Liver (tissue), 9 donors: ENCODE measurements around the gene NOP16. TPM values are rescaled to one million over a fixed set of nuclear protein-coding genes. Genes with fewer than 3 reads are reported as not detected.

ENCODE experiments used
- DNase-seq: peaks from one replicate; pipeline ENCODE4 v3.0.0-alpha.2; 2017; ENCODE audit warnings: low spot score
- H3K27ac ChIP-seq, 2 donors: one replicate each; pipeline ENCODE4 v1.7.0; 2013; ENCODE audit warnings: inconsistent platforms in 2 of 2, low read length in 2 of 2, control low read depth in 1 of 2, low read depth in 1 of 2, mild to moderate bottlenecking in 1 of 2
- H3K27me3 ChIP-seq, 4 donors: one replicate each; pipeline versions ENCODE4 v1.6.1 to v1.7.0; 2013; ENCODE audit warnings: low read length in 3 of 4, inconsistent platforms in 1 of 4, mild to moderate bottlenecking in 1 of 4, moderate library complexity in 1 of 4; ENCODE audit not compliant: control insufficient read depth in 4 of 4, insufficient read depth in 4 of 4
- H3K36me3 ChIP-seq, 4 donors: one replicate each; pipeline versions ENCODE4 v1.6.1 to v1.7.0; 2013; ENCODE audit warnings: low read length in 3 of 4, mild to moderate bottlenecking in 3 of 4, low read depth in 1 of 4, moderate library complexity in 1 of 4; ENCODE audit not compliant: control insufficient read depth in 4 of 4, insufficient read depth in 3 of 4
- H3K4me1 ChIP-seq, 4 donors: one replicate each; pipeline versions ENCODE4 v1.6.1 to v1.7.0; 2013; ENCODE audit warnings: low read length in 3 of 4, mild to moderate bottlenecking in 3 of 4, moderate library complexity in 1 of 4; ENCODE audit not compliant: control insufficient read depth in 4 of 4, insufficient read depth in 4 of 4
- H3K4me3 ChIP-seq, 3 donors: one replicate each; pipeline versions ENCODE4 v1.6.1 to v1.7.0; 2013; ENCODE audit warnings: low read length in 3 of 3, control low read depth in 1 of 3, low read depth in 1 of 3, mild to moderate bottlenecking in 1 of 3
- H3K9ac ChIP-seq, 2 donors: one replicate each; pipeline ENCODE4 v1.7.0; 2013; ENCODE audit warnings: low read length in 2 of 2, mild to moderate bottlenecking in 2 of 2, moderate library complexity in 2 of 2, control low read depth in 1 of 2, low read depth in 1 of 2
- H3K9me3 ChIP-seq, 4 donors: one replicate each; pipeline versions ENCODE4 v1.6.1 to v1.7.0; 2013; ENCODE audit warnings: low read length in 3 of 4; ENCODE audit not compliant: control insufficient read depth in 4 of 4
- ATF3 ChIP-seq: IDR thresholded peaks from 2 replicates; pipeline ENCODE4 v1.6.1; 2016; ENCODE audit warnings: antibody characterized with exemption
- EGR1 ChIP-seq, 2 donors: IDR thresholded peaks; 2 replicates each; pipeline ENCODE4 v1.6.1; 2016 to 2018; ENCODE audit warnings: antibody characterized with exemption in 2 of 2, low read depth in 2 of 2
- FOXA1 ChIP-seq: IDR thresholded peaks from 2 replicates; pipeline ENCODE4 v1.6.1; 2016; ENCODE audit warnings: antibody characterized with exemption
- FOXA2 ChIP-seq: IDR thresholded peaks from 2 replicates; pipeline ENCODE4 v1.6.1; 2016; ENCODE audit warnings: antibody characterized with exemption
- GABPA ChIP-seq, 2 donors: IDR thresholded peaks in 1 of 2; conservative IDR thresholded peaks in 1 of 2; 2 replicates each; pipeline ENCODE4 v1.6.1; 2016; ENCODE audit warnings: antibody characterized with exemption in 2 of 2, mild to moderate bottlenecking in 1 of 2, moderate library complexity in 1 of 2
- HNF4A ChIP-seq, 2 donors: conservative IDR thresholded peaks; 2 replicates each; pipeline ENCODE4 v1.6.1; 2016; ENCODE audit warnings: antibody characterized with exemption in 2 of 2, mild to moderate bottlenecking in 2 of 2
- HNF4G ChIP-seq: IDR thresholded peaks from 2 replicates; pipeline ENCODE4 v1.6.1; 2016; ENCODE audit warnings: antibody characterized with exemption
- MAX ChIP-seq: IDR thresholded peaks from 2 replicates; pipeline ENCODE4 v1.6.1; 2016; ENCODE audit warnings: antibody characterized with exemption
- NR2F2 ChIP-seq: IDR thresholded peaks from 2 replicates; pipeline ENCODE4 v1.6.1; 2016; ENCODE audit warnings: antibody characterized with exemption
- RAD21 ChIP-seq, 2 donors: IDR thresholded peaks; 2 replicates each; pipeline ENCODE4 v1.6.1; 2016; ENCODE audit warnings: antibody characterized with exemption in 2 of 2, mild to moderate bottlenecking in 2 of 2
- RXRA ChIP-seq, 2 donors: IDR thresholded peaks; 2 replicates each; pipeline ENCODE4 v1.6.1; 2017 to 2018; ENCODE audit warnings: antibody characterized with exemption in 2 of 2, mild to moderate bottlenecking in 1 of 2
- SP1 ChIP-seq: IDR thresholded peaks from 2 replicates; pipeline ENCODE4 v1.6.1; 2018; ENCODE audit warnings: antibody characterized with exemption, mild to moderate bottlenecking
- TAF1 ChIP-seq: conservative IDR thresholded peaks from 2 replicates; pipeline ENCODE4 v1.6.1; 2016; ENCODE audit warnings: antibody characterized with exemption, mild to moderate bottlenecking
- YY1 ChIP-seq: IDR thresholded peaks from 2 replicates; pipeline ENCODE4 v1.6.1; 2016; ENCODE audit warnings: antibody characterized with exemption, mild to moderate bottlenecking
- WGBS: extraction: QIAGEN DNeasy Blood & Tissue Kit; methylation state at CpG from one replicate; pipeline ENCODE4 v1.1.7; 2013; 5-methylcytosine and 5-hydroxymethylcytosine counted together
- polyA plus RNA-seq, 2 donors: library from polyadenylated mRNA; stranded (reverse) in 1 of 2; unstranded in 1 of 2; fragments of 200-250 nt in 1 of 2; fragments of >200 nt in 1 of 2; fragmentation: Nextera tagmentation in 1 of 2; extraction: Ambion mirVana in 1 of 2; gene quantifications; one replicate each; pipeline versions ENCODE4 v1.2.1 to v1.2.3, GENCODE V29; 2013 to 2015
- total RNA-seq, 2 donors: library from RNA; depleted of rRNA; stranded (reverse); fragments of >200 nt; gene quantifications; one replicate each; pipeline ENCODE4 v1.2.3, GENCODE V29; 2014
- TF ChIP-seq, protein P1 (sequence below): fragments of 150-350 bp; IDR thresholded peaks from 2 replicates; pipeline ENCODE4 v1.5.1; 2017; ENCODE audit warnings: improper control_type of control experiment, low read depth, low read length; ENCODE audit not compliant: missing input control
- TF ChIP-seq, protein P2 (sequence below): IDR thresholded peaks from 2 replicates; pipeline ENCODE4 v1.6.1; 2016; ENCODE audit warnings: antibody characterized with exemption, mild to moderate bottlenecking
- donor health status: healthy.
- donor health status: healthy.
- donor health status: healthy.
- donor health status: healthy.
- donor health status: healthy.

Gene NOP16
- total and polyA plus RNA-seq, 4 donors, result 6.1 to 41.2 (median 17.2) TPM

- TF ChIP-seq ATF3 (no peak), HNF4G (no peak), SP1 (no peak), HNF4A (conservative IDR thresholded peaks at IDR 0.05) (no peak), RXRA (IDR thresholded peaks at IDR 0.05) (no peak), TAF1 (no peak)
Observed at GRCh38 chr5:176366232-176366894, 22.0 kb downstream of the NOP16 start (continued).

DNA sequence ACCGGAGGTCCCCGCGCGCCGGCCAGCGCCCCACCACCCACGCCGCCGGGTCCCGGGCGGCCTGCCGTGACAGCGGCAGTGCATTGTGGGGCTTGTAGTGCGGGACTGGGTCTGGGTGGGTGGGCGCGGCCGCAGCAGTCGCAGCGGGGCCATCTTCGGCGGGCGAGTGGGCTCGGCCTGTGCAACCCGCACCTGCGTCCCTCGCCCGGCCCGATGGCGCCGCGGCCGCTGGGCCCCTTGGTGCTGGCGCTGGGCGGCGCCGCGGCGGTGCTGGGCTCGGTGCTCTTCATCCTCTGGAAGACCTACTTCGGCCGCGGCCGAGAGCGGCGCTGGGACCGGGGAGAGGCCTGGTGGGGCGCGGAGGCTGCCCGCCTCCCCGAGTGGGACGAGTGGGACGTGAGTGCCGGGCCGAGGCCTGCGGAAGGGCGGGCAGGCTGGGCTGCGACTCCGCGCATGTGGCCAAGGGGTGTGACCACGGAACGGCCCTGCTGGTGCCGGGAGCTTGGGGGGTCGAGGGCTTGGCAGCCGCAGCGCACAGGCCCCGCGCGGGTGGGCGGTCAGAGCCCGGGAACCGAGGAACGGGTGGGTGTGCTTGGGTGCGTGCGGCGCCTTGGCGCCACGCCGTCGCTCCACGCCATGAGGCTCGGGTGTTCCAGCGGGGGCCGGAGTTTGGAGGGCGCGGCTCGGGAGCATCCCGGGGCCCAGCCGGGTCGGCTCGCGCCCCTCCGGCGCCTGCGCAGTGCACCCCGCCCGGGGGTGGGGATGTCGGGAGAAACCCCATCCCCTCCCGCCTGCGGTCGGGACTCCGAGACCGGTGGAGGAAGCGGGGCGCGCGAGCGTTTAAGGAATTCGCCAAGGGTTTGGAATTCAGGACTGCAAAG, 22.8 kb downstream of the NOP16 start, which contains the start of gene ARL10:
TSS of gene ARL10 (plus strand) at position 137 of the 881 bp plus-strand sequence. CDS start at position 214, 77 bp downstream.
- Histone ChIP-seq H3K4me3 (peak within 1 kb of the TSS; percentile 72 to 80 (median 80)), H3K9ac (peak within 1 kb of the TSS; percentile 30 to 45), H3K27me3 (no peaks in the 10 kb centered on the region), H3K27ac (no peak within 1 kb of the TSS), H3K36me3 (no peaks in the 10 kb centered on the region), H3K4me1 (peaks cover 5 to 22% (median 11%) of the 10 kb centered on the region in 4 donors), H3K9me3 (no peaks in the 10 kb centered on the region)
- TF ChIP-seq, protein P1, sequence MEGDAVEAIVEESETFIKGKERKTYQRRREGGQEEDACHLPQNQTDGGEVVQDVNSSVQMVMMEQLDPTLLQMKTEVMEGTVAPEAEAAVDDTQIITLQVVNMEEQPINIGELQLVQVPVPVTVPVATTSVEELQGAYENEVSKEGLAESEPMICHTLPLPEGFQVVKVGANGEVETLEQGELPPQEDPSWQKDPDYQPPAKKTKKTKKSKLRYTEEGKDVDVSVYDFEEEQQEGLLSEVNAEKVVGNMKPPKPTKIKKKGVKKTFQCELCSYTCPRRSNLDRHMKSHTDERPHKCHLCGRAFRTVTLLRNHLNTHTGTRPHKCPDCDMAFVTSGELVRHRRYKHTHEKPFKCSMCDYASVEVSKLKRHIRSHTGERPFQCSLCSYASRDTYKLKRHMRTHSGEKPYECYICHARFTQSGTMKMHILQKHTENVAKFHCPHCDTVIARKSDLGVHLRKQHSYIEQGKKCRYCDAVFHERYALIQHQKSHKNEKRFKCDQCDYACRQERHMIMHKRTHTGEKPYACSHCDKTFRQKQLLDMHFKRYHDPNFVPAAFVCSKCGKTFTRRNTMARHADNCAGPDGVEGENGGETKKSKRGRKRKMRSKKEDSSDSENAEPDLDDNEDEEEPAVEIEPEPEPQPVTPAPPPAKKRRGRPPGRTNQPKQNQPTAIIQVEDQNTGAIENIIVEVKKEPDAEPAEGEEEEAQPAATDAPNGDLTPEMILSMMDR, result no peak
- TF ChIP-seq, protein P2, sequence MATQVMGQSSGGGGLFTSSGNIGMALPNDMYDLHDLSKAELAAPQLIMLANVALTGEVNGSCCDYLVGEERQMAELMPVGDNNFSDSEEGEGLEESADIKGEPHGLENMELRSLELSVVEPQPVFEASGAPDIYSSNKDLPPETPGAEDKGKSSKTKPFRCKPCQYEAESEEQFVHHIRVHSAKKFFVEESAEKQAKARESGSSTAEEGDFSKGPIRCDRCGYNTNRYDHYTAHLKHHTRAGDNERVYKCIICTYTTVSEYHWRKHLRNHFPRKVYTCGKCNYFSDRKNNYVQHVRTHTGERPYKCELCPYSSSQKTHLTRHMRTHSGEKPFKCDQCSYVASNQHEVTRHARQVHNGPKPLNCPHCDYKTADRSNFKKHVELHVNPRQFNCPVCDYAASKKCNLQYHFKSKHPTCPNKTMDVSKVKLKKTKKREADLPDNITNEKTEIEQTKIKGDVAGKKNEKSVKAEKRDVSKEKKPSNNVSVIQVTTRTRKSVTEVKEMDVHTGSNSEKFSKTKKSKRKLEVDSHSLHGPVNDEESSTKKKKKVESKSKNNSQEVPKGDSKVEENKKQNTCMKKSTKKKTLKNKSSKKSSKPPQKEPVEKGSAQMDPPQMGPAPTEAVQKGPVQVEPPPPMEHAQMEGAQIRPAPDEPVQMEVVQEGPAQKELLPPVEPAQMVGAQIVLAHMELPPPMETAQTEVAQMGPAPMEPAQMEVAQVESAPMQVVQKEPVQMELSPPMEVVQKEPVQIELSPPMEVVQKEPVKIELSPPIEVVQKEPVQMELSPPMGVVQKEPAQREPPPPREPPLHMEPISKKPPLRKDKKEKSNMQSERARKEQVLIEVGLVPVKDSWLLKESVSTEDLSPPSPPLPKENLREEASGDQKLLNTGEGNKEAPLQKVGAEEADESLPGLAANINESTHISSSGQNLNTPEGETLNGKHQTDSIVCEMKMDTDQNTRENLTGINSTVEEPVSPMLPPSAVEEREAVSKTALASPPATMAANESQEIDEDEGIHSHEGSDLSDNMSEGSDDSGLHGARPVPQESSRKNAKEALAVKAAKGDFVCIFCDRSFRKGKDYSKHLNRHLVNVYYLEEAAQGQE, result no peak
- TF ChIP-seq YY1 (no peak), FOXA1 (no peak), TAF1 (no peak), EGR1 (IDR thresholded peaks at IDR 0.05; ENCODE audit: low read depth in 2 of 2) (no peak), RXRA (IDR thresholded peaks at IDR 0.05) (no peak), RAD21 (IDR thresholded peaks at IDR 0.05) (no peak), NR2F2 (no peak), FOXA2 (no peak), HNF4A (conservative IDR thresholded peaks at IDR 0.05) (no peak), GABPA (IDR thresholded peaks at IDR 0.05 in 1 of 2, conservative IDR thresholded peaks at IDR 0.05 in 1 of 2) (no peak), SP1 (no peak), ATF3 (no peak), MAX (no peak)
- peak; percentile 42 for DNase-seq
- WGBS, result 5% methylated on average over 108 of the region's 108 CpGs
